ENCODE data around the gene DPYD.

DNA sequence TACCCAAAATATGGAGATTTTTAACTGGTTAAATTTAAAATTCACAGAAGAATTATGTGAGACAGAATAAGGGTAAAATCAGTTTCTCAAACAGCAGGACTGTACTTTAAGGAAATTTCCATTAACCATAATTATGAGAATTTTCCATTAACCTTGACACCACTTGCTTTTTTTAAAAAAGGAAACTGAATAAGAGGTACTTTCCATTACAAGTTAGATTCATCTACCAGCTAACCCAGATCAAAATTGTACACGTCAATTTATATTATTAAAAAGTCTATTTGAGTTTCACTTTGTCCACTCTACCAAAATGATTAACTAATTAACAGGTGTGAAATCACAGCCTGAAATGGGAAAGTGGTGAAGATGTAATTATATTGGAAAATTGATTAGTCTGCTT lies 414.5 kb downstream of the DPYD start:
- TF ChIP-seq, protein P1, sequence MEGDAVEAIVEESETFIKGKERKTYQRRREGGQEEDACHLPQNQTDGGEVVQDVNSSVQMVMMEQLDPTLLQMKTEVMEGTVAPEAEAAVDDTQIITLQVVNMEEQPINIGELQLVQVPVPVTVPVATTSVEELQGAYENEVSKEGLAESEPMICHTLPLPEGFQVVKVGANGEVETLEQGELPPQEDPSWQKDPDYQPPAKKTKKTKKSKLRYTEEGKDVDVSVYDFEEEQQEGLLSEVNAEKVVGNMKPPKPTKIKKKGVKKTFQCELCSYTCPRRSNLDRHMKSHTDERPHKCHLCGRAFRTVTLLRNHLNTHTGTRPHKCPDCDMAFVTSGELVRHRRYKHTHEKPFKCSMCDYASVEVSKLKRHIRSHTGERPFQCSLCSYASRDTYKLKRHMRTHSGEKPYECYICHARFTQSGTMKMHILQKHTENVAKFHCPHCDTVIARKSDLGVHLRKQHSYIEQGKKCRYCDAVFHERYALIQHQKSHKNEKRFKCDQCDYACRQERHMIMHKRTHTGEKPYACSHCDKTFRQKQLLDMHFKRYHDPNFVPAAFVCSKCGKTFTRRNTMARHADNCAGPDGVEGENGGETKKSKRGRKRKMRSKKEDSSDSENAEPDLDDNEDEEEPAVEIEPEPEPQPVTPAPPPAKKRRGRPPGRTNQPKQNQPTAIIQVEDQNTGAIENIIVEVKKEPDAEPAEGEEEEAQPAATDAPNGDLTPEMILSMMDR (IDR thresholded peaks at IDR 0.05; ENCODE audit: insufficient read depth, low read depth, low read length) = no peak
- TF ChIP-seq EZH2 (IDR thresholded peaks at IDR 0.05; ENCODE audit: insufficient read depth, low read length) = no peak

Measured in astrocyte (in vitro differentiated cells and primary cell).